PC-9 (cell line): ENCODE measurements around the gene DPYD. TPM values are rescaled to one million over a fixed set of nuclear protein-coding genes. Genes with fewer than 3 reads are reported as not detected.

Experiments
- BruUV-seq: library from RNA; stranded (reverse); fragments of 400-500 nt; replicated peaks from 2 replicates; lab custom pipeline; 2021; lab: Mats Ljungman, UMichigan
- CTCF ChIA-PET: fragments of 300-600 bp; sonication (Branson Sonifier 250); formaldehyde crosslinking; loops from one replicate; lab custom pipeline; 2022; ENCODE audit warnings: antibody characterized with exemption; lab: Charles Lee
- POLR2A ChIA-PET: fragments of 300-600 bp; sonication (Branson Sonifier 250); formaldehyde crosslinking; loops from one replicate; lab custom pipeline; 2022; ENCODE audit warnings: antibody characterized with exemption; ENCODE audit not compliant: unreplicated experiment; lab: Charles Lee
- DNase-seq, 2 experiments: peaks; one replicate each; pipeline versions ENCODE4 v3.0.0 to v3.0.0-alpha.2; 2015 to 2022; ENCODE audit warnings: mixed read lengths in 1 of 2
- H2AFZ ChIP-seq: fragments of 200-600 bp; sonication (generic); 2 replicates; pipeline ENCODE4 v1.8.1; 2017; ENCODE audit warnings: antibody characterized with exemption
- H3F3A ChIP-seq: fragments of 200-600 bp; sonication (generic); 2 replicates; pipeline ENCODE4 v1.8.1; 2017; ENCODE audit warnings: antibody characterized with exemption, mild to moderate bottlenecking, low read depth; ENCODE audit not compliant: insufficient read depth
- H3K27ac ChIP-seq: fragments of 200-600 bp; sonication (generic); 2 replicates; pipeline ENCODE4 v1.6.1; 2016; ENCODE audit warnings: mixed run types
- H3K27me3 ChIP-seq: fragments of 200-600 bp; sonication (generic); 2 replicates; pipeline ENCODE4 v1.6.1; 2016; ENCODE audit warnings: low read depth, mixed run types; ENCODE audit not compliant: insufficient read depth
- H3K36me3 ChIP-seq: fragments of 200-600 bp; sonication (generic); 2 replicates; pipeline ENCODE4 v1.6.1; 2016; ENCODE audit warnings: low read depth, mixed run types
- H3K4me1 ChIP-seq: fragments of 200-600 bp; sonication (generic); replicated peaks from 2 replicates; pipeline ENCODE4 v1.6.1; 2016; ENCODE audit warnings: mixed run types; ENCODE audit not compliant: insufficient read depth
- H3K4me2 ChIP-seq: fragments of 200-600 bp; sonication (generic); 2 replicates; pipeline ENCODE4 v1.6.1; 2017; ENCODE audit warnings: mixed run types
- H3K4me3 ChIP-seq: fragments of 200-600 bp; sonication (generic); 2 replicates; pipeline ENCODE4 v1.6.1; 2016; ENCODE audit warnings: mixed run types
- H3K79me2 ChIP-seq: fragments of 200-600 bp; sonication (generic); 2 replicates; pipeline ENCODE4 v1.6.1; 2017; ENCODE audit warnings: low read depth, mixed run types
- H3K9me2 ChIP-seq: fragments of 200-600 bp; sonication (generic); 2 replicates; pipeline ENCODE4 v1.8.1; 2017; ENCODE audit warnings: mild to moderate bottlenecking; ENCODE audit not compliant: insufficient read depth
- H3K9me3 ChIP-seq: fragments of 200-600 bp; sonication (generic); 2 replicates; pipeline ENCODE4 v1.8.1; 2016; ENCODE audit warnings: low read depth; ENCODE audit not compliant: insufficient read depth
- H4K20me1 ChIP-seq: fragments of 200-600 bp; sonication (generic); 2 replicates; pipeline ENCODE4 v1.8.1; 2017; ENCODE audit not compliant: insufficient read depth
- EZH2 ChIP-seq: fragments of 200-600 bp; sonication (generic); IDR thresholded peaks from 2 replicates; pipeline ENCODE4 v1.8.0; 2017; ENCODE audit warnings: antibody characterized with exemption, low read depth
- intact Hi-C: fragments of 100-400 bp; cut with micrococcal nuclease; formaldehyde crosslinking; loops from one replicate; pipeline ENCODE4 v1.10.0; 2022; ENCODE audit not compliant: unreplicated experiment
- total RNA-seq: library from RNA; stranded (reverse); gene quantifications from 2 replicates; pipeline ENCODE4 v1.2.3, GENCODE V29; 2021
- TF ChIP-seq, protein P1 (sequence below): fragments of 200-600 bp; sonication (generic); conservative IDR thresholded peaks from 2 replicates; pipeline ENCODE4 v1.6.1; 2017; ENCODE audit warnings: mixed run types, antibody characterized with exemption, mild to moderate bottlenecking, moderate library complexity

The DPYD gene
- total RNA-seq, 1 experiment from 2014 or later, result 24.1 TPM

DNA sequence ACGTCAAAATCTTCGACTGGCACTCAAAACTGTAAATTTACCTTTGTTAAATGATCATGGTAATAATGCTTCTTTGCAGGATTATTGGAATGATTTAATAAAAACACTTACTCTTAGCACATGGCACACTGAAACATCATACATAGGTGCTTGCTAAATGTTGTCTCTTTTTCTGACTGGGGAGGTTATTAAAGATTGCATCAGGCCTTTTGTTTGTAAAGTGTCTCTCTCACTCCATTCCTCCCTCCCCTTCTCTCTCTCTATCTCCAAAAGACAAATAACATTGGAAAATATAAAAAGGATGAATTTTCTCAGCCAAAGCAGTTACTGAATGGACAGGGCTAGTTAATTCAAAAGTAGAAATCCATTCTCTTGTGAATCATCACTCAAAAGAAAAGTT is 404.2 kb downstream of the DPYD start:
- H3K36me3 ChIP-seq, result no peaks in the 10 kb centered on the region
- no peak for TF ChIP-seq EZH2
- TF ChIP-seq, protein P1, sequence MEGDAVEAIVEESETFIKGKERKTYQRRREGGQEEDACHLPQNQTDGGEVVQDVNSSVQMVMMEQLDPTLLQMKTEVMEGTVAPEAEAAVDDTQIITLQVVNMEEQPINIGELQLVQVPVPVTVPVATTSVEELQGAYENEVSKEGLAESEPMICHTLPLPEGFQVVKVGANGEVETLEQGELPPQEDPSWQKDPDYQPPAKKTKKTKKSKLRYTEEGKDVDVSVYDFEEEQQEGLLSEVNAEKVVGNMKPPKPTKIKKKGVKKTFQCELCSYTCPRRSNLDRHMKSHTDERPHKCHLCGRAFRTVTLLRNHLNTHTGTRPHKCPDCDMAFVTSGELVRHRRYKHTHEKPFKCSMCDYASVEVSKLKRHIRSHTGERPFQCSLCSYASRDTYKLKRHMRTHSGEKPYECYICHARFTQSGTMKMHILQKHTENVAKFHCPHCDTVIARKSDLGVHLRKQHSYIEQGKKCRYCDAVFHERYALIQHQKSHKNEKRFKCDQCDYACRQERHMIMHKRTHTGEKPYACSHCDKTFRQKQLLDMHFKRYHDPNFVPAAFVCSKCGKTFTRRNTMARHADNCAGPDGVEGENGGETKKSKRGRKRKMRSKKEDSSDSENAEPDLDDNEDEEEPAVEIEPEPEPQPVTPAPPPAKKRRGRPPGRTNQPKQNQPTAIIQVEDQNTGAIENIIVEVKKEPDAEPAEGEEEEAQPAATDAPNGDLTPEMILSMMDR, result no peak
- DNase-seq, result no peak
- no peaks in the 10 kb centered on the region for H3K4me1 ChIP-seq
- no peaks in the 10 kb centered on the region for H3K9me2 ChIP-seq
- ChIA-PET POLR2A (no interaction called here), CTCF (no interaction called here)
- H3K4me3 ChIP-seq, result no peak overlapping the region
- no peaks in the 10 kb centered on the region for H3K27me3 ChIP-seq
- H3K4me2 ChIP-seq, result no peak overlapping the region
- intact Hi-C loops, result no loop called here
- H2AFZ ChIP-seq, result no peak overlapping the region
- no peak overlapping the region for H3K27ac ChIP-seq
- no peaks in the 10 kb centered on the region for H3K9me3 ChIP-seq
- H3K79me2 ChIP-seq, result no peaks in the 10 kb centered on the region
- no TSS peak for BruUV-seq
- no peaks in the 10 kb centered on the region for H3F3A ChIP-seq
- H4K20me1 ChIP-seq, result no peaks in the 10 kb centered on the region

DNA sequence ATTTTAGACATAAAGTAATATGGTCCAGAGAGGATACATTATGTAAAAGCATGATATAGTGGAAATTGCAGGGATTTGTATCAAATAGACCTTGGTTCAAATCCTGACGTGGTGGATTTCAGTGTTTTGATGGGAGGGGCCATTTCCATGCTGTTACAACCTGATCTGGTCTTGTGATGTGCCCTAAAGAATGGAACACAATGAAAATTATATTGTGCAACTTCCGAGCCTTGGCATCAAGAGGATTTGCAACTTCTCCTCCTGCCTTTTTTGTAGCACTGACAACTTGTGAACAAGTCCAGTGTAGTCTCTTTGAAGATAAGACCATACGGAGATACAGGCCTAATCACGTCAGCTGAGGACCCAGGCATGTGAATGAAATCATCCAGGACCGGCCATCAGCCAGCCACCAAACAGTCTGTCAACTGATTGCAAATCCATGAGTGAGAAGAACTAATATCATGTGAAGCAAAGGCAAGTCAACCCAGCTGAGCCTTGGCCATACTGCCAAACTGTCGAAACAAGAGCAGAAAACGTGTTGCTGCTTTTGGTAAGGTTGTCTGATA is 412.1 kb downstream of the DPYD start:
- Histone ChIP-seq H3K27me3 (no peaks in the 10 kb centered on the region), H3F3A (no peaks in the 10 kb centered on the region), H2AFZ (no peak overlapping the region), H3K9me3 (no peaks in the 10 kb centered on the region), H3K79me2 (no peaks in the 10 kb centered on the region), H3K36me3 (no peaks in the 10 kb centered on the region), H4K20me1 (no peaks in the 10 kb centered on the region), H3K4me2 (no peak overlapping the region), H3K9me2 (no peaks in the 10 kb centered on the region), H3K4me3 (no peak overlapping the region), H3K4me1 (no peaks in the 10 kb centered on the region), H3K27ac (no peak overlapping the region)
- no peak for TF ChIP-seq EZH2
- TF ChIP-seq, protein P1, result no peak
- no TSS peak for BruUV-seq
- ChIA-PET CTCF (no interaction called here), POLR2A (no interaction called here)
- DNase-seq, result no peak
- intact Hi-C loops, result no loop called here

DNA sequence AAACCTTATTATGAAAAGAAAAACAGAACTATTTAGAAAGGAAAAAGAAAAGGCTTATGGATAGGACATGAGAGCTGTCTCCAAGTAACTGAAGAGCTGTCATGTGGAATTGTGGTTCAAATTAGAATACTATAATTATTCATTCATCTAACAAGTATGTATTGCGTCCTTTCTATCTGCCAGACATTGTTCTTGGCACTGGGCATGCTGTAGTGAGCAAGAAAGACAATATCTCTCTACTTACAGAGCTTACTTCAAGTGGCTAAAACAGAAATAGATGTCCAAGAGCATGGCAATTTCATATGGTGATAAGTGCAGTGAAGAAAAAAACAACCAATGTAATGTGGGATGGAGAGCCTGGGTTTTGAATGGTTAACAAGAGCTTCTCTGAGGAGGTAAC is 413.0 kb downstream of the DPYD start:
- no peak overlapping the region for H3K4me2 ChIP-seq
- H3K4me1 ChIP-seq, result no peaks in the 10 kb centered on the region
- TF ChIP-seq, protein P1, result no peak
- TF ChIP-seq EZH2, result no peak
- no peaks in the 10 kb centered on the region for H3K9me2 ChIP-seq
- no peaks in the 10 kb centered on the region for H3K9me3 ChIP-seq
- no peaks in the 10 kb centered on the region for H3K79me2 ChIP-seq
- H4K20me1 ChIP-seq, result no peaks in the 10 kb centered on the region
- no TSS peak for BruUV-seq
- H3K4me3 ChIP-seq, result no peak overlapping the region
- no peak overlapping the region for H3K27ac ChIP-seq
- POLR2A ChIA-PET, result no interaction called here
- no peaks in the 10 kb centered on the region for H3F3A ChIP-seq
- no peak overlapping the region for H2AFZ ChIP-seq
- intact Hi-C loops, result no loop called here
- H3K27me3 ChIP-seq, result no peaks in the 10 kb centered on the region
- CTCF ChIA-PET, result no interaction called here
- no peaks in the 10 kb centered on the region for H3K36me3 ChIP-seq
- DNase-seq, result no peak
